GM13977 (cell line): ENCODE measurements around the gene TMEM38A.

Source experiments
- DNase-seq: peaks from one replicate; pipeline ENCODE4 v3.0.0; 2012; ENCODE audit warnings: low spot score
- in situ Hi-C: fragments of 300-500 bp; cut with MboI; formaldehyde crosslinking; loops from one replicate; pipeline ENCODE4 v1.12.0; 2022; ENCODE audit warnings: low sequenced_read_pairs, low pct_unique_long_range_greater_than_20kb, mixed read lengths, inconsistent platforms; ENCODE audit not compliant: unreplicated experiment
- TF ChIP-seq, protein P1 (sequence below): IDR thresholded peaks from 2 replicates; pipeline ENCODE4 v1.5.1; 2012; ENCODE audit warnings: mild to moderate bottlenecking, control low read depth; ENCODE audit not compliant: insufficient read depth; ENCODE audit errors: extremely low read depth, missing control alignments

TMEM38A gene

DNA sequence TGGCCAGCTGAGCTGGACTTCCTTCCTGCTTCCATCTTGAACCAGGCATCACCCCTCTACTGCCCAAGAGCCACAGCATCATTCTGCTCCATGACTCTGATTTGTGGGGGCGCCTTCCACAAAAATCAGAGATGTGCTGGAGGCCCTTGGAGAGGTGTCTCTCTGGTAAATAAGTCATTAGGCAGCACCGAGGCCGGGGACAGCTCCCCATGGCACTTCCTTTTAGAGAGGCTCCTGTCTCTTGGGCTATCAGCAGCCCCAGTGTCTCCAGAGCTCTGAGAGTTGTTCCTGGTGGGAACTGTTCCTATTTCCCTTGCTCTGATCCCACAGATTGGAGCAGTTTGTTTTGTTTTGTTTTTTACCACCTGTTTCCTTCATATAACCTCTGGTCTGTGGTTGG lies 78.6 kb downstream of the TMEM38A start:
- TF ChIP-seq, protein P1, sequence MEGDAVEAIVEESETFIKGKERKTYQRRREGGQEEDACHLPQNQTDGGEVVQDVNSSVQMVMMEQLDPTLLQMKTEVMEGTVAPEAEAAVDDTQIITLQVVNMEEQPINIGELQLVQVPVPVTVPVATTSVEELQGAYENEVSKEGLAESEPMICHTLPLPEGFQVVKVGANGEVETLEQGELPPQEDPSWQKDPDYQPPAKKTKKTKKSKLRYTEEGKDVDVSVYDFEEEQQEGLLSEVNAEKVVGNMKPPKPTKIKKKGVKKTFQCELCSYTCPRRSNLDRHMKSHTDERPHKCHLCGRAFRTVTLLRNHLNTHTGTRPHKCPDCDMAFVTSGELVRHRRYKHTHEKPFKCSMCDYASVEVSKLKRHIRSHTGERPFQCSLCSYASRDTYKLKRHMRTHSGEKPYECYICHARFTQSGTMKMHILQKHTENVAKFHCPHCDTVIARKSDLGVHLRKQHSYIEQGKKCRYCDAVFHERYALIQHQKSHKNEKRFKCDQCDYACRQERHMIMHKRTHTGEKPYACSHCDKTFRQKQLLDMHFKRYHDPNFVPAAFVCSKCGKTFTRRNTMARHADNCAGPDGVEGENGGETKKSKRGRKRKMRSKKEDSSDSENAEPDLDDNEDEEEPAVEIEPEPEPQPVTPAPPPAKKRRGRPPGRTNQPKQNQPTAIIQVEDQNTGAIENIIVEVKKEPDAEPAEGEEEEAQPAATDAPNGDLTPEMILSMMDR, result no peak
- DNase-seq, result no peak
- in situ Hi-C loops, result no loop called here
